Stimulated activated memory B cell treated with anti-CD40 and anti-IgM and Interleukin-4, amounts not matched to agents 10 μg/mL and 1 μg/mL and 100 μg/mL, for 72 hours (primary cell): ENCODE measurements around the gene ARHGEF4.
A peak's percentile ranks its signal among the peaks of the same experiment; 100 is the strongest.
"Not testable (repeated sequence)": the region's sequence is repeated elsewhere in the genome, so short reads cannot be mapped to it uniquely, and the experiment has no call there.

Source experiments
- ATAC-seq: fragments of 150-1000 bp; cut with Tn5 transposase; 2 replicates; pipeline ENCODE4 v1.10.0; 2021
- H3K27ac Mint-ChIP-seq: one replicate; pipeline ENCODE4 v1.8.0; 2022; ENCODE audit warnings: mild to moderate bottlenecking, mixed read lengths
- H3K27me3 Mint-ChIP-seq: one replicate; pipeline ENCODE4 v1.8.0; 2022; ENCODE audit warnings: mixed read lengths
- H3K36me3 Mint-ChIP-seq: one replicate; pipeline ENCODE4 v1.8.0; 2022; ENCODE audit warnings: mixed read lengths
- H3K4me1 Mint-ChIP-seq: one replicate; pipeline ENCODE4 v1.8.0; 2022; ENCODE audit warnings: mixed read lengths
- H3K4me3 Mint-ChIP-seq: one replicate; pipeline ENCODE4 v1.8.0; 2022; ENCODE audit warnings: mild to moderate bottlenecking, moderate library complexity, mixed read lengths
- H3K9me3 Mint-ChIP-seq: one replicate; pipeline ENCODE4 v1.8.0; 2022; ENCODE audit warnings: mixed read lengths

Gene ARHGEF4

DNA sequence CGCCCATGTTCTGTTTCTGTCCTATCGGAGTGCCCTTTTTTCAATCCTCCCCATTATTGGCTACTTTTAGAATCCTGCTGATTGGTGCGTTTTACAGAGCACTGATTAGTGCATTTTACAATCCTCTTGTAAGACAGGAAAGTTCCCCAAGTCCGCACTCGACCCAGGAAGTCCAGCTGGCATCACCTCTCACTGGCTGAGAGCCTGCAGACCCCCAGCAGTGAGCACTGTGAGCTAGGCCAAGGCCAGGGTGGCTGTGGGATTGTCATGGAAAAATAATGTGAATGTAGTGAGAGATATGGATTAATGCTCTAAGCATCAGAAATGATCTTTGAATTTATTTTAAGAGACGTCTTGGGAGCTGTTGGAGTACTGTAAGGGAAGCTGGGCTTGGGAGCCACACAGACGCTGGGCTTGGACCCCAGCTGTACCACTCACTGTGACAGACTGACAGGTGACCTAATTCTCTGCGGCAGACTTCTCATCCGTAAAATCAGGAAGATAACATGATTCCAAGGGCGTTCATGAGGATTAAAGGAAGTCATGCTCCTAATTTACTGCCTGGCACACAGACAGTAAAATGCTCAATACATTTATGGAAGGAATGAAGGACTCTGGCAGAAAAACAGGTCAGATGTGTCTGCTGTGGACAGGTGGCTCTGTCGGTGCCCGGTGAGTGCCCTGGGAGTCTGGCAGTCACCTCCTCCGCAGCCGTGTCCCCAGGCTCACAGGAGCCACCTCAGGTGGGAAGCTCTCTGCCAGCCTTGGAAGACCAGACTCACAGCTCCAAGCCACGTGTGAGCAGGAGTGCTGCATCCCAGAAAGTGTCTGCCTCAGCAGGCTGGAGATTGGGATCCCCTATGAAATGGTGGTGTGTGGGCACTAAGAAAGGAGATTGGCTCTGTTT is 151.1 kb downstream of the ARHGEF4 start:
- Mint-ChIP-seq H3K36me3 (no peaks in the 10 kb centered on the region), H3K4me1 (peaks cover 14% of the 10 kb centered on the region), H3K4me3 (no peak overlapping the region), H3K27me3 (no peaks in the 10 kb centered on the region), H3K9me3 (peaks cover 9% of the 10 kb centered on the region), H3K27ac (no peak overlapping the region)
- no peak for ATAC-seq

DNA sequence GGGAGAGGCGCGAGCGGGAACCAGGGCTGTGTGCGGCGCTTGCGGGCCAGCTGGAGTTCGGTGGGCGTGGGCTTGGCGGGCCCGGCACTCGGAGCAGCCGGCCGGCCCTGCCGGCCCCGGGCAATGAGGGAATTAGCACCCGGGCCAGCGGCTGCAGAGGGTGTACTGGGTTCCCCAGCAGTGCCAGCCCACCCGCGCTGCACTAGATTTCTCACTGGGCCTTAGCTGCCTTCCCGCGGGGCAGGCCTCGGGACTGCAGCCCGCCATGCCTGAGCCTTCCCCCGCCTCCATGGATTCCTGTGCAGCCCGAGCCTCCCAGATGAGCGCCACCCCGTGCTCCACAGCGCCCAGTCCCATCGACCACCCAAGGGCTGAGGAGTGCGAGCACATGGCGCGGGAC is 154.7 kb downstream of the ARHGEF4 start:
- H3K27me3 Mint-ChIP-seq, H3K27ac Mint-ChIP-seq, H3K36me3 Mint-ChIP-seq, H3K4me1 Mint-ChIP-seq, ATAC-seq, H3K9me3 Mint-ChIP-seq, H3K4me3 Mint-ChIP-seq: not testable (repeated sequence)

DNA sequence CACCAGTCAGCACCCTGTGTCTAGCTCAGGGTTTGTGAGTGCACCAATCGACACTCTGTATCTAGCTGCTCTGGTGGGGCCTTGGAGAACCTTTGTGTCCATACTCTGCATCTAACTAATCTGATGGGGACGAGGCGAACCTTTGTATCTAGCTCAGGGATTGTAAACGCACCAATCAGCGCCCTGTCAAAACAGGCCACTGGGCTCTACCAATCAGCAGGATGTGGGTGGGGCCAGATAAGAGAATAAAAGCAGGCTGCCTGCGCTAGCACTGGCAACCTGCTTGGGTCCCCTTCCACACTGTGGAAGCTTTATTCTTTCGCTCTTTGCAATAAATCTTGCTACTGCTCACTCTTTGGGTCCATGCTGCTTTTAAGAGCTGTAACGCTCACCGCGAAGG is 155.3 kb downstream of the ARHGEF4 start:
- H3K27ac Mint-ChIP-seq, H3K27me3 Mint-ChIP-seq: not testable (repeated sequence)

DNA sequence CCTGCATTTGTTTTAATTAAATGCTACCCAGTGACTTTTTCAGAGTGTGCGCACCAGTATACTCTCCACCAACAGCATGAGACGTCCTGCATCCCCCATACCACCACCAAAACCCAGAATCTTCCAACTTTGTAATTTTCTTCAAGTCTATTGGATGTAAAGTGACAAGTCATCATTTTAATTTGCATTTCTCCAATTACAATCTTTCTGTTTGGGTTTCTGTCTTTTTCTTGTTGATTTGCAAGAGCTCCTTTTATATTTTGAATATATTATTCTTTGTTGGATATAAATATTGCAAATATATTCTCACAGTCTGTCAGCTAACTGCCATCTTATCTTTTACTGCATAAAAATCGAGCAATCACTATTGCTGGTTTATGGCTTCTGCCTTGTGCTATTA is 160.0 kb downstream of the ARHGEF4 start:
- peaks cover 37% of the 10 kb centered on the region for H3K27me3 Mint-ChIP-seq
- no peaks in the 10 kb centered on the region for H3K36me3 Mint-ChIP-seq
- H3K4me1 Mint-ChIP-seq: no peaks in the 10 kb centered on the region
- no peak overlapping the region for H3K27ac Mint-ChIP-seq
- H3K4me3 Mint-ChIP-seq: no peak overlapping the region
- no peak for ATAC-seq
- H3K9me3 Mint-ChIP-seq: no peaks in the 10 kb centered on the region

More for the DNA sequence above, 155.3 kb downstream of the ARHGEF4 start:
- not testable (repeated sequence) for H3K4me3 Mint-ChIP-seq, H3K9me3 Mint-ChIP-seq, H3K36me3 Mint-ChIP-seq, ATAC-seq, H3K4me1 Mint-ChIP-seq

DNA sequence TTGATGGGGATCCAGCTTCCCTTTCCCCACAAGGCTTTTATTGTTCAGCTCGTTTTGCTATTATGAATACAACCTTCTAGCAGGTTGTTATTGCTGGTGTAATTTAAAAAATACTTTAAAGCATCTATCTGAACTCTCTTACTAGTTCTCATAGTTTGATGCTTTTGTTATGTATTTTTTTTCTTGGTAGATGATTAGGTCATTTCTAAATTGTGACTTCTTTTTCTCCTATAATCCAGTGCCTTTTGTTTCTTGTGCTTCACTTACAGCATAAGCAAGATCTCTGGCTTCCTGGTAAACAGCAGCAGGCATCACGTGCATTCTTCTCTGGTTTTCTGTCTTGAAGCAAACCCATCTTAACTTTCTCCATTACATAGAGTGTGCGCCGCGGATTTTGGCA is 160.5 kb downstream of the ARHGEF4 start:
- H3K4me1 Mint-ChIP-seq: no peaks in the 10 kb centered on the region
- no peak overlapping the region for H3K4me3 Mint-ChIP-seq
- no peaks in the 10 kb centered on the region for H3K9me3 Mint-ChIP-seq
- H3K27me3 Mint-ChIP-seq: peaks cover 41% of the 10 kb centered on the region
- no peak overlapping the region for H3K27ac Mint-ChIP-seq
- no peak for ATAC-seq
- H3K36me3 Mint-ChIP-seq: no peaks in the 10 kb centered on the region

DNA sequence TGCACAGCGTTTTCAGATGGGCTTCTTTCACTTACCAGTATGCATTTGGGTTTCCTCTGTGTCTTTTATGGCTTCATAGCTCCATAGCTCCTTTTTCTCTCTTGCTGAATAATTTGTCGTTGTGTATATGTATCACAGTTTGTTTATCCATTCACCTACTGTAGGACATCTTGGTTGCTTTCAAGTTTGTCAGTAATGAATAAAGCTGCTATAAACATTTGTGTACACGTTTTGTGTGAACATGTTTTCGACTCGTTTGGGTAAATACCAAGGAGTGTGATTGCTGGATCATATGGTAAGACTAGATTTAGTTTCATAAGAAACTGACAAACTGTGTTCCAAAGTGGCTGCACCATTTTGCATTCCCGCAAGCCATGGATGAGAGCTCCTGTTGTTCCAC is 161.8 kb downstream of the ARHGEF4 start:
- no peaks in the 10 kb centered on the region for H3K4me1 Mint-ChIP-seq
- H3K27me3 Mint-ChIP-seq: peaks cover 45% of the 10 kb centered on the region
- no peak for ATAC-seq
- no peak overlapping the region for H3K4me3 Mint-ChIP-seq
- H3K36me3 Mint-ChIP-seq: no peaks in the 10 kb centered on the region
- H3K27ac Mint-ChIP-seq: no peak overlapping the region
- no peaks in the 10 kb centered on the region for H3K9me3 Mint-ChIP-seq

DNA sequence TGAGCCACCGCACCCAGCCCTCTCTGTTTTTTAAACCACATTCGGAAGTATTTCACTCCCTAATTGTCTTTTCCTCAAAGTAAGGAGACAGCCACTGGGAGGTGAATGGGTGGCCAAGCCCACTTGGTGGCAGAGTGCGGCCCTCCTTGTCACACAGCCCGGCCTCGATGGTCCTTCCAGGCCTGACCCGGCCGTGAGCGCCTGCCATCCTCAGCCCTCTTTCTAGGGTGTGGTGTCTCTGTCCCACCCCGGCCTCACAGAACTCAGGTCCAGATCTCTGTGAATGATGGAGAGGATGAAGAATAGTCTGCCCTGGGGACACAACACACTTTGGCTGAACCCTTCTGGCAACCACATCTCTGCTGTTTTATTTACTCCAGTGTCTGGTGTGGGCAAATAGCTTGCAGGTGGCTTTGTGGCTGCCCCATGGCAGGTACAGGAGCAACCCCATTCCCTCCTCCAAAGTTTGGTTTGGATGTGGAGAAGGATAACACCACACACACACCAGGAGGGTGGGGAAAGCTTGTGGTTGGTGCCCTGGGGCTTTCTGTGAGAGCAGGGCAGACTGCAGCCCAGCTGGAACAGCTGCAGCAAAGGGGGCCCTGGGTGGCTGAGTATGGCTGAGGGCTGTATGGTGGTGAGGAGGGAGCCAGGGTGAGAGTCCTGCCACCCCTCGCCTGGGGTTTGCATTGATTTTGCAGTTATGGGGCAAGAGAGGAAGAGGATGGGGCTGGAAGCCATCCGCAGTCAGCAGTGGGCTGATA is 167.9 kb downstream of the ARHGEF4 start:
- Mint-ChIP-seq H3K4me1 (no peaks in the 10 kb centered on the region), H3K27ac (no peak overlapping the region), H3K4me3 (no peak overlapping the region), H3K27me3 (peaks cover 66% of the 10 kb centered on the region), H3K9me3 (no peaks in the 10 kb centered on the region), H3K36me3 (no peaks in the 10 kb centered on the region)
- ATAC-seq: peak; percentile 26

DNA sequence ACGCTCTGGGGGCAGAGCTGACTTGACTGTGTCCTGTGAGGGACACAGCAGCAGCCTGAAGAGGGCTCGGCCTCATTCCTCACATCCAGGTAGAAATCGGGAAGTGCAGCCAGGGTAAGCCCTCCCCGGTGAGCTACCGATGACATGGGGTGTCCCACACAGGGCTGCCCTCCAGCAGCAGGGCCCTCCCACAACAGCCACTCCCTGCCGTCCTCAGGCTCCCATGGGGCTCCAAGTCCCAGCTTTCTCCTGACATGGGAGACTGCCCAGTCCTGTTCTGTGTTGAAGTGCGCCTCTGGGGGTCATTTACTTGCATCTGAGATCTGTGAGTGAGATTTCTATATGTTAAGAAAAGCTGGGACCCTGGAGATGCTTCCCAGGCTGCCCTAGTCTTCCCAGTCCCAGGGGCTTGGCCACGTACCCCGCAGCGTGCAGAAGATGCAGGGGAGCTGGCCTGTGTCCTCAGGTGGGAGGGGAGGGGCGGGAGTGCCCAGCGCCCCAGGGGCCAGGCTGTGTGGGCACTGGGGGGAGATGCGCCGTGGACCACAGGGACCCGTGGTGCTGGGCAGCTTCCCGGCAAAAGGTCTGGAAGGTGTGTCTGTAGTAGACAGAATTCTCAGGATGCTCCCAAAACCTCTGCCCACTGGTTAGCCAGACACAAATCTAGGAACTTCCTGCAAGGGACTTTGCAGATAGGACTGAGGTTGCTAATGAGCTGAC is 168.7 kb downstream of the ARHGEF4 start:
- Mint-ChIP-seq H3K4me1 (no peaks in the 10 kb centered on the region), H3K27ac (no peak overlapping the region), H3K36me3 (no peaks in the 10 kb centered on the region), H3K27me3 (peaks cover 66% of the 10 kb centered on the region), H3K9me3 (no peaks in the 10 kb centered on the region), H3K4me3 (no peak overlapping the region)
- ATAC-seq: peak; percentile 50

DNA sequence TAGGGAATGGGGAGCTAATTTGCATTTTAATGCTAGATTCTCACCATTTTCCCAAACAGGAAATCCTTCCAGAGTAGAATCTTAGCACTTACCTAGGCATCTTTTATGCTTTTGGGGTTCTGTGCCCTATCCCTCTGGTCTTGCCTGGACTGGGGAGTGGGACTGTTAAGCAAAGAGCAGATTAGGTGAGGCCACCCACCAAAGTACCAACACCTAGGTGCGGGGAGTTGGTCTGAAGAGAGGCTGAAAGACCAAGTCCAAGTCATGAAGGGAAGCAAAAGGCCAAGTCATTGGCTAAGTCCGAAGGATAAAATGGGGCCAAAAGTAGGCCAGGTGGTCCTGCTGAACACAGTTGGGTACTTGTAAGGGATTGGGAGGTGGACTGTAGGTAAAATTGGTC is 169.8 kb downstream of the ARHGEF4 start:
- Mint-ChIP-seq H3K36me3 (no peaks in the 10 kb centered on the region), H3K4me1 (no peaks in the 10 kb centered on the region), H3K27me3 (peaks cover 65% of the 10 kb centered on the region), H3K27ac (no peak overlapping the region), H3K4me3 (no peak overlapping the region), H3K9me3 (no peaks in the 10 kb centered on the region)
- no peak for ATAC-seq

DNA sequence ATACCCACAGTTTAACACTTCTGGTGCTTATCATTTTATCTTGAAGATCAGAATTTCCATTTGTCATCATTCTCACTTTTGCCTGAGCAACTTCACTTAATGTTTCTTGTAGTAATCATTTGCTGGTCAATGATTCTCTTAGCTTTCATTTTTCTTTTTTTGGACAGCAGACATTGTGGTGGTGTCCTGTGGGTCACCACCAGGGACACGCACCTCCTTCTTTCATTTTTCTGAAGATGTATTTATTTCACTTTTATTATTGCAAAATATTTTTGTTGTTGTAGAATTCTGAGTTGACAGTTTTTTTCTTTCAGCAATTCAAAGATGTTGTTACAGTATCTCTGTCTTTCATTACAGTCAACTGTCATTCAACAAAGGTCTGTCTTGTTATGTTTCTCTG is 172.3 kb downstream of the ARHGEF4 start:
- H3K9me3 Mint-ChIP-seq: no peaks in the 10 kb centered on the region
- peaks cover 58% of the 10 kb centered on the region for H3K27me3 Mint-ChIP-seq
- no peaks in the 10 kb centered on the region for H3K36me3 Mint-ChIP-seq
- ATAC-seq: no peak
- no peaks in the 10 kb centered on the region for H3K4me1 Mint-ChIP-seq
- no peak overlapping the region for H3K4me3 Mint-ChIP-seq
- no peak overlapping the region for H3K27ac Mint-ChIP-seq

DNA sequence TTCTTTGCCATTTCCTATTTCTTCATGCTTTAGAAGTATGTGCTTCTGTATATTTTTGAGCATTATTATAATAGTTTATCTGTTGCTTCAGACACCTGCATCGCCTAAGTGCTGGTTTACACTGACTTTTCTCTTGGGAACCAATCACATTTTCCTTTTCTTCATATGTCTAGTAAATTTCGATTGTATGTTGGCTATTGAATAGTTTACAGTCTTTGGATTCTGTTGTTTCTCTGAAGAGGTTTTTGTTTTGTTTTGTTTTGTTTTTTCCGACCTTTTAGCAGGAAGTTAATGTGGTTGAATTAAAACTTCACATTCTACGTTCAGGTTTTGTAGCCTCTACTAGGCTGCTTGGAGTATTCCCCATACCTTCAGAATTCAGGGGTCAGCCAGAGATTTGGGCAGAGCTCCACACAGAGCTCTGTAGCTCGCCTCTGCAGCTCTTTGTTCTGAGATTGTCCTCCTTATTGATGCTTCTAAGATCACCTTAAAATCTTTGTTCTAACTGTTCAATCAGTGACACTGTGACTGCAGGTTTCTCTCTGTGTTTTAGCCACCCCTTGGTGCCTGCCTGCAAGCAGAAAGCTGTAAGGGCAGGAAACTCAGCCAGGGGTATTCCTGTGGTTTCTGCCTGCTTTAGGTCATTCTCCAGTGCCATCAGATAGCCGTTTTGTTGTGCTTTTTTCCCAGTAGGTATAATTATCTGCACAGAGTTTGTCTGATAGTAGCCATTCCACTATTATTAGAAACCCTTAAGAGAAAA is 173.2 kb downstream of the ARHGEF4 start:
- Mint-ChIP-seq H3K4me3 (no peak overlapping the region), H3K27me3 (peaks cover 55% of the 10 kb centered on the region), H3K9me3 (no peaks in the 10 kb centered on the region), H3K4me1 (no peaks in the 10 kb centered on the region), H3K27ac (no peak overlapping the region), H3K36me3 (no peaks in the 10 kb centered on the region)
- no peak for ATAC-seq

DNA sequence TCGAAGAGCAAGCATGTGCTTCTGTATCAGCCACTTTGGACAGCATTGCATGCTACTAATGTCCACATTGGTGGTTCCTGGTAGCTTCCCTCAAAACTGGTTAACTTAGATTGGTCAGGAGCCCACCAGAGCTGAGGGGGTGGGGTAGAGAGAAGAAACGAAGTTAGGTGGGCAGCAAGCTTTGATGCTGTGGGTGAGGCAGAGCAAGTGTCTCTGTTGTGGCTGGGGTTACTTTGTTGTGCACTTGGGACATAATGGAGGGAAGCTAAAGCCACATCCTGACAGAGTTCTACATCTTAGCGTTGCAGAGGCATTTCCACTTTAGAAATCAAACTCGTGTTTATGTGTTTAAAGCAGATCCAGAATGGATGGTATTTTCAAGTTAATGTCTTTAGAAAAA is 173.9 kb downstream of the ARHGEF4 start:
- H3K27me3 Mint-ChIP-seq: peaks cover 51% of the 10 kb centered on the region
- ATAC-seq: no peak
- H3K4me1 Mint-ChIP-seq: no peaks in the 10 kb centered on the region
- H3K9me3 Mint-ChIP-seq: no peaks in the 10 kb centered on the region
- no peak overlapping the region for H3K4me3 Mint-ChIP-seq
- no peak overlapping the region for H3K27ac Mint-ChIP-seq
- no peaks in the 10 kb centered on the region for H3K36me3 Mint-ChIP-seq

DNA sequence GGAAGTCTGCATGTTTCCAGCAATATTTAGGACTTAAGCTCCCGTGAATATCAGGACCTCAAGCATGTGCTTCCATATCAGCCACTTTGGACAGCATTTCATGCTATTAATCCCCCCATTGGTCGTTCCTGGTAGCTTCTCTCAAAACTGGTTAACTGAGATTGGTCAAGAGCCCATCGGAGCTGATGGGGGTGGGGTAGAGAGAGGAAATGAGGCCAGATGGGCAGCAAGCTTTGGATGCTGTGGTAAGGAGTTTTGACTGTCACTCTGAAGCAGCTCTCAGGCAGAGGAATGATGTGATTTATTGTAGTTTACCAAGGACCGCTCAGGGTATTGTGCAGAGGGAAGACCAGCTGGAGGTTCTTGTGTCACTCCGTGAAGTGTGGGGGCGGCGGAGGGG is 174.8 kb downstream of the ARHGEF4 start:
- Mint-ChIP-seq H3K4me1 (no peaks in the 10 kb centered on the region), H3K9me3 (no peaks in the 10 kb centered on the region), H3K27ac (no peak overlapping the region), H3K36me3 (no peaks in the 10 kb centered on the region), H3K4me3 (no peak overlapping the region), H3K27me3 (peaks cover 48% of the 10 kb centered on the region)
- no peak for ATAC-seq

DNA sequence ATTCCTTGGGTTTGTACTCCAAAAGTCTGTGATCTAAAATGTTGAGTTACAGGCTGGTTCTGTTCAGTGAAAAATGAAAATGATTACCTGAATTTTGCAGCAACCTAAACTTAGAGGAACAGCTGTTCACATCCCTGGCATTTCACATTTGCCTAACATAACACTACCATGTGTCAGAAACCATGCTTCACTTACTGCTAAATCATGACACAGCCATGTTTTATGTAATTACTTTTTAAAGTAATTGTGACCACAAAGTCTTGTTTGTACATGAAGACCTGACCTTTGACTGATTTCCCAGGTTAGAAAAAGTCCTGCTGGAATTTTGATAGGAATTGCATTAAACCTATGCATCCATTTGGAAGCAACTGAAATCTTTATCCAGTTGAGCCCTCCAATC is 177.4 kb downstream of the ARHGEF4 start:
- Mint-ChIP-seq H3K36me3 (no peaks in the 10 kb centered on the region), H3K4me1 (no peaks in the 10 kb centered on the region), H3K9me3 (no peaks in the 10 kb centered on the region), H3K27ac (no peak overlapping the region), H3K4me3 (no peak overlapping the region), H3K27me3 (peaks cover 38% of the 10 kb centered on the region)
- ATAC-seq: no peak

DNA sequence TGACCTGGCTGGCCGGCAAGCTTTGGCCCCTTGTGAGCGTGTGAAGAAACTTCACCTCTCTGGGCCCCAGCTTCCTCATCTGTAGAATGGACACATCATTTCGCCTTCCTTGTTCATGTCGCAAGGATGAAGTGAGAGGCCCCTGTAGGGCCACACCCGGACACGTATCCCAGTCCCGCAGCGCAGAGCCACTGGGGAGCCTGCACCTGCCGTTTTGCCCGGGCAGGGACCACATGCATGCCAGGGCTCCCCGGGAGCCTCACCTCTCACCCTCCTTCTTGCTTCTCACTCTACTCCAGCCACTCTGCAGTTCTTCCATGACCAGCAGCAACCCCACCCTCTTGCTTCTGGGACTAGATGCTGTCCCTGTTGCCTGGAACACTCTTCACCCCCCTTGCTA is 179.1 kb downstream of the ARHGEF4 start:
- H3K9me3 Mint-ChIP-seq: no peaks in the 10 kb centered on the region
- H3K4me1 Mint-ChIP-seq: no peaks in the 10 kb centered on the region
- peaks cover 22% of the 10 kb centered on the region for H3K27me3 Mint-ChIP-seq
- no peaks in the 10 kb centered on the region for H3K36me3 Mint-ChIP-seq
- no peak overlapping the region for H3K4me3 Mint-ChIP-seq
- no peak overlapping the region for H3K27ac Mint-ChIP-seq
- ATAC-seq: no peak
